GM13976 (cell line): ENCODE data around the gene RANBP10.
"Not testable (repeated sequence)": the region's sequence is repeated elsewhere in the genome, so short reads cannot be mapped to it uniquely, and the experiment has no call there.

Source experiments
- DNase-seq: peaks from one replicate; pipeline ENCODE4 v3.0.0; 2012; ENCODE audit warnings: low spot score
- CTCF ChIP-seq: IDR thresholded peaks from 2 replicates; pipeline ENCODE4 v1.5.1; 2012; ENCODE audit warnings: borderline replicate concordance, mild to moderate bottlenecking; ENCODE audit not compliant: insufficient read depth; ENCODE audit errors: extremely low read depth, missing control alignments, control extremely low read depth
- in situ Hi-C: fragments of 300-500 bp; cut with MboI; formaldehyde crosslinking; loops from one replicate; pipeline ENCODE4 v1.12.0; 2022; ENCODE audit warnings: low sequenced_read_pairs, mixed read lengths, inconsistent platforms; ENCODE audit not compliant: unreplicated experiment

Gene RANBP10

GRCh38 chr16:67702130-67702529 is 104.2 kb downstream of the RANBP10 start:
- in situ Hi-C loops = no loop called here
- DNase-seq = no peak
- TF ChIP-seq CTCF = no peak

GRCh38 chr16:67701420-67701819 is 104.9 kb downstream of the RANBP10 start:
- no peak for DNase-seq
- in situ Hi-C loops = no loop called here
- TF ChIP-seq CTCF = no peak

GRCh38 chr16:67699265-67699664 is 107.1 kb downstream of the RANBP10 start:
- TF ChIP-seq CTCF = no peak
- in situ Hi-C loops = loop anchor here (25.0 kb wide), 1 partner anchor 338 kb away; no protein-coding TSS in a partner anchor
- no peak for DNase-seq

- no peak for TF ChIP-seq CTCF
- no peak for DNase-seq
- in situ Hi-C loops = loop anchor here (25.0 kb wide), 1 partner anchor 340 kb away; no protein-coding TSS in a partner anchor
Measured at GRCh38 chr16:67697422-67698185, 108.8 kb downstream of the RANBP10 start.

GRCh38 chr16:67694611-67695010 is 111.7 kb downstream of the RANBP10 start:
- in situ Hi-C loops = loop anchor here (25.0 kb wide), 1 partner anchor 343 kb away; no protein-coding TSS in a partner anchor
- DNase-seq = no peak

GRCh38 chr16:67693517-67694285 is 112.7 kb downstream of the RANBP10 start:
- DNase-seq = not testable (repeated sequence)
- in situ Hi-C loops = loop anchor here (25.0 kb wide), 1 partner anchor 344 kb away; no protein-coding TSS in a partner anchor

More at GRCh38 chr16:67694611-67695010, 111.7 kb downstream of the RANBP10 start:
- TF ChIP-seq CTCF = no peak
